HEK293 (cell line): Measurements from ENCODE around the gene SPRR3.

ENCODE experiments used
- CTCF ChIA-PET: fragments of 350-600 bp; formaldehyde crosslinking; extraction: SDS; loops from one replicate; lab custom pipeline; 2021; ENCODE audit warnings: antibody characterized with exemption; lab: Yijun Ruan, JAX
- POLR2A ChIA-PET: fragments of 300-600 bp; formaldehyde crosslinking; extraction: SDS; loops from one replicate; lab custom pipeline; 2020; ENCODE audit warnings: antibody characterized with exemption, inconsistent platforms; lab: Yijun Ruan, JAX
- H3K27ac ChIP-seq: fragments of 200-500 bp; sonication (Bioruptor generic); 2 replicates; pipeline ENCODE4 v1.5.1; 2014; ENCODE audit warnings: low read depth, low read length, control low read depth, inconsistent platforms; ENCODE audit errors: extremely low read depth
- H3K36me3 ChIP-seq, 2 experiments: fragments of 200-500 bp in 1 of 2; sonication (Bioruptor generic) in 1 of 2; 1 replicate in 1 of 2; 2 replicates in 1 of 2; pipeline ENCODE4 v1.5.1; 2014 to 2017; ENCODE audit warnings: inconsistent platforms in 2 of 2, low read length in 2 of 2; ENCODE audit not compliant: control insufficient read depth in 2 of 2, insufficient read depth in 1 of 2
- H3K4me1 ChIP-seq: fragments of 200-500 bp; sonication (Bioruptor generic); 2 replicates; pipeline ENCODE4 v1.5.1; 2014; ENCODE audit warnings: mild to moderate bottlenecking, low read length, inconsistent platforms; ENCODE audit not compliant: control insufficient read depth, insufficient read depth
- H3K4me3 ChIP-seq: 2 replicates; pipeline ENCODE4 v1.5.1; 2011; ENCODE audit warnings: low read depth, mild to moderate bottlenecking, control low read depth, low read length, moderate library complexity
- H3K9me3 ChIP-seq: fragments of 200-500 bp; sonication (Bioruptor generic); 2 replicates; pipeline ENCODE4 v1.5.1; 2014; ENCODE audit warnings: low read depth, low read length, inconsistent platforms; ENCODE audit not compliant: control insufficient read depth, insufficient read depth
- KLF10 ChIP-seq: fragments of 450-650 bp; IDR thresholded peaks from 2 replicates; pipeline ENCODE4 v1.5.1; 2018; ENCODE audit warnings: missing biosample characterization, mild to moderate bottlenecking, missing genetic modification characterization
- KLF16 ChIP-seq: fragments of 450-650 bp; formaldehyde crosslinking; IDR thresholded peaks from 2 replicates; pipeline ENCODE4 v1.5.1; 2017; ENCODE audit warnings: missing biosample characterization, missing genetic modification characterization
- PBX3 ChIP-seq: sonication (generic); formaldehyde crosslinking; IDR thresholded peaks from 2 replicates; pipeline ENCODE4 v1.8.1; 2022; ENCODE audit warnings: mild to moderate bottlenecking, moderate library complexity, missing genetic modification reagents
- PRDM10 ChIP-seq: fragments of 450-650 bp; formaldehyde crosslinking; IDR thresholded peaks from 2 replicates; pipeline ENCODE4 v1.5.1; 2016; ENCODE audit warnings: missing biosample characterization, missing genetic modification characterization
- SP3 ChIP-seq: fragments of 450-650 bp; formaldehyde crosslinking; IDR thresholded peaks from 2 replicates; pipeline ENCODE4 v1.5.1; 2016; ENCODE audit warnings: missing biosample characterization, missing genetic modification characterization
- YY1 ChIP-seq: fragments of 450-650 bp; formaldehyde crosslinking; IDR thresholded peaks from 2 replicates; pipeline ENCODE4 v1.5.1; 2018; ENCODE audit warnings: missing biosample characterization, missing genetic modification characterization
- ZBTB7A ChIP-seq: fragments of 450-650 bp; formaldehyde crosslinking; IDR thresholded peaks from 2 replicates; pipeline ENCODE4 v1.5.1; 2016; ENCODE audit warnings: low read depth, missing biosample characterization, missing genetic modification characterization
- ZNF169 ChIP-seq: fragments of 450-650 bp; formaldehyde crosslinking; IDR thresholded peaks from 2 replicates; pipeline ENCODE4 v1.5.1; 2016; ENCODE audit warnings: missing biosample characterization, missing genetic modification characterization
- ZNF174 ChIP-seq: fragments of 450-650 bp; formaldehyde crosslinking; IDR thresholded peaks from 2 replicates; pipeline ENCODE4 v1.5.0; 2017; ENCODE audit warnings: missing biosample characterization, mild to moderate bottlenecking, missing genetic modification characterization
- ZNF280C ChIP-seq: fragments of 450-650 bp; formaldehyde crosslinking; IDR thresholded peaks from 2 replicates; pipeline ENCODE4 v1.5.1; 2016; ENCODE audit warnings: missing biosample characterization, missing genetic modification characterization
- ZNF280D ChIP-seq: fragments of 450-650 bp; formaldehyde crosslinking; IDR thresholded peaks from 2 replicates; pipeline ENCODE4 v1.5.1; 2016; ENCODE audit warnings: missing biosample characterization, missing genetic modification characterization
- ZNF404 ChIP-seq: fragments of 450-650 bp; formaldehyde crosslinking; IDR thresholded peaks from 2 replicates; pipeline ENCODE4 v1.5.1; 2017; ENCODE audit warnings: missing biosample characterization, missing genetic modification characterization
- ZNF433 ChIP-seq: fragments of 450-650 bp; formaldehyde crosslinking; IDR thresholded peaks from 2 replicates; pipeline ENCODE4 v1.5.1; 2016; ENCODE audit warnings: missing biosample characterization, missing genetic modification characterization, low read depth
- ZNF473 ChIP-seq: fragments of 450-650 bp; formaldehyde crosslinking; IDR thresholded peaks from 2 replicates; pipeline ENCODE4 v1.5.1; 2017; ENCODE audit warnings: missing biosample characterization, missing genetic modification characterization
- ZNF501 ChIP-seq: fragments of 450-650 bp; formaldehyde crosslinking; IDR thresholded peaks from 2 replicates; pipeline ENCODE4 v1.5.1; 2016; ENCODE audit warnings: missing biosample characterization, missing genetic modification characterization
- ZNF561 ChIP-seq: fragments of 450-650 bp; IDR thresholded peaks from 2 replicates; pipeline ENCODE4 v1.5.1; 2018; ENCODE audit warnings: missing biosample characterization, missing genetic modification characterization, borderline replicate concordance
- ZNF624 ChIP-seq: fragments of 450-650 bp; formaldehyde crosslinking; IDR thresholded peaks from 2 replicates; pipeline ENCODE4 v1.5.1; 2017; ENCODE audit warnings: missing biosample characterization, missing genetic modification characterization
- ZNF645 ChIP-seq: fragments of 450-650 bp; formaldehyde crosslinking; IDR thresholded peaks from 2 replicates; pipeline ENCODE4; 2016; ENCODE audit warnings: missing biosample characterization, missing genetic modification characterization
- ZNF747 ChIP-seq: fragments of 450-650 bp; formaldehyde crosslinking; IDR thresholded peaks from 2 replicates; pipeline ENCODE4 v1.5.1; 2016; ENCODE audit warnings: missing biosample characterization, missing genetic modification characterization

SPRR3 gene

GRCh38 chr1:153035211-153035610 lies 33.7 kb downstream of the SPRR3 start (continued):
- TF ChIP-seq KLF16 (tag by site-specific recombination) (no peak), ZNF280D (tag by site-specific recombination) (no peak), ZNF501 (tag by site-specific recombination) (no peak), SP3 (tag by site-specific recombination) (no peak), ZNF645 (tag by site-specific recombination) (no peak), ZNF280C (tag by site-specific recombination) (no peak), ZBTB7A (no peak)

GRCh38 chr1:153040950-153041631 lies 39.5 kb downstream of the SPRR3 start, which contains the start of gene SPRR2D:
TSS of gene SPRR2D (minus strand) at chr1:153041120. CDS start at chr1:153040346, 774 bp downstream.
- Histone ChIP-seq H3K27ac (no peak within 1 kb of the TSS), H3K4me1 (no peaks in the 10 kb centered on the region), H3K9me3 (no peaks in the 10 kb centered on the region), H3K4me3 (no peak within 1 kb of the TSS), H3K36me3 (no peaks in the 10 kb centered on the region)
- ChIA-PET CTCF (interaction anchor here (1.7 kb wide), 1 partner anchor 8 kb away, joined by 4 read pairs; no protein-coding TSS in a partner anchor), POLR2A (no interaction called here)
- TF ChIP-seq ZNF561 (no peak), ZNF433 (tag by site-specific recombination) (no peak), ZNF624 (tag by site-specific recombination) (no peak), PRDM10 (tag by site-specific recombination) (no peak), KLF10 (tag by site-specific recombination) (no peak), PBX3 (no peak), ZNF169 (tag by site-specific recombination) (no peak), ZNF404 (tag by site-specific recombination) (no peak), YY1 (tag by site-specific recombination) (no peak), ZNF174 (tag by site-specific recombination) (no peak), ZNF473 (tag by site-specific recombination) (no peak), ZNF747 (tag by site-specific recombination) (no peak)
